Retinal pigment epithelial cell (primary cell): ENCODE results near the gene TK2.

Source experiments
- DNase-seq: peaks from one replicate; pipeline ENCODE4 v3.0.0-alpha.2; 2010; ENCODE audit warnings: low read depth
- H3K4me3 ChIP-seq: 2 replicates; pipeline ENCODE4 v1.5.1; 2011; ENCODE audit warnings: mild to moderate bottlenecking, low read length, control low read depth, moderate library complexity
- CTCF ChIP-seq: conservative IDR thresholded peaks from 2 replicates; pipeline ENCODE4 v1.5.1; 2011; ENCODE audit warnings: low read depth, low read length, control low read depth, inconsistent platforms

Gene TK2

GRCh38 chr16:66512272-66513110 lies 37.4 kb downstream of the TK2 start:
- DNase-seq, result no peak
- no peak overlapping the region for H3K4me3 ChIP-seq
- TF ChIP-seq CTCF, result no peak

- DNase-seq, result no peak
- H3K4me3 ChIP-seq, result no peak overlapping the region
These were observed 38.2 kb downstream of the TK2 start for GRCh38 chr16:66511602-66512271.

GRCh38 chr16:66510711-66511601 lies 39.0 kb downstream of the TK2 start:
- H3K4me3 ChIP-seq, result no peak overlapping the region
- DNase-seq, result no peak
- TF ChIP-seq CTCF, result no peak

More at GRCh38 chr16:66511602-66512271, 38.2 kb downstream of the TK2 start:
- TF ChIP-seq CTCF, result peak; percentile 16

- no peak for TF ChIP-seq CTCF
- no peak for DNase-seq
- H3K4me3 ChIP-seq, result no peak overlapping the region
These were observed 39.6 kb downstream of the TK2 start for GRCh38 chr16:66510298-66510697.

GRCh38 chr16:66509576-66509975 lies 40.3 kb downstream of the TK2 start:
- no peak for TF ChIP-seq CTCF
- no peak for DNase-seq
- no peak overlapping the region for H3K4me3 ChIP-seq

GRCh38 chr16:66508914-66509496 lies 40.9 kb downstream of the TK2 start:
- H3K4me3 ChIP-seq, result no peak overlapping the region
- DNase-seq, result no peak
- no peak for TF ChIP-seq CTCF
